NCI-H2196 (cell line): Measurements from ENCODE around the gene SRMS.

Experiments
- DNase-seq: peaks from one replicate; lab custom pipeline; 2025; ENCODE audit not compliant: unreplicated experiment; lab: John Stamatoyannopoulos, UW

SRMS gene

GRCh38 chr20:63547725-63548480, at the start of gene SRMS:
SRMS (minus strand) TSS chr20:63547749; CDS start chr20:63547463, 286 bp downstream.
- DNase-seq = no peak

- no peak for DNase-seq
These were observed 48.9 kb upstream of the SRMS start for GRCh38 chr20:63596423-63596822.

GRCh38 chr20:63595416-63596127, 48.0 kb upstream of the SRMS start:
- DNase-seq = no peak

- DNase-seq = no peak
These were observed 46.6 kb upstream of the SRMS start for GRCh38 chr20:63594043-63594561.

GRCh38 chr20:63592661-63593060, 45.1 kb upstream of the SRMS start:
- no peak for DNase-seq

- DNase-seq = no peak
These were observed 44.3 kb upstream of the SRMS start for GRCh38 chr20:63591786-63592355.

GRCh38 chr20:63591147-63591533, 43.6 kb upstream of the SRMS start:
- DNase-seq = no peak

GRCh38 chr20:63590218-63591146, 42.9 kb upstream of the SRMS start:
- DNase-seq = no peak

GRCh38 chr20:63589261-63590217, 42.0 kb upstream of the SRMS start:
- DNase-seq = no peak

GRCh38 chr20:63588641-63589041, 41.1 kb upstream of the SRMS start:
- DNase-seq = no peak

GRCh38 chr20:63587776-63588591, 40.4 kb upstream of the SRMS start:
- no peak for DNase-seq

GRCh38 chr20:63587256-63587655, 39.7 kb upstream of the SRMS start:
- DNase-seq = no peak

GRCh38 chr20:63586797-63587196, 39.2 kb upstream of the SRMS start:
- no peak for DNase-seq

GRCh38 chr20:63585616-63586565, 38.3 kb upstream of the SRMS start:
- DNase-seq = no peak

GRCh38 chr20:63582382-63583063, 35.0 kb upstream of the SRMS start:
- no peak for DNase-seq

GRCh38 chr20:63580796-63581461, 33.4 kb upstream of the SRMS start:
- DNase-seq = peak; percentile 59
